Measurements from ENCODE around the gene NFIA. TPM values are rescaled to one million over a fixed set of nuclear protein-coding genes. Genes with fewer than 3 reads are reported as not detected.

The NFIA gene
- total and polyA plus RNA-seq, 9 of the 15 experiments (the other 6 are each of a cell fraction or from before 2014, with no cell fraction given): 5.3 to 24.9 (median 9.8) TPM

GRCh38 chr1:61082311-61083012, at the start of gene NFIA (continued):
- TF ChIP-seq, protein P1, sequence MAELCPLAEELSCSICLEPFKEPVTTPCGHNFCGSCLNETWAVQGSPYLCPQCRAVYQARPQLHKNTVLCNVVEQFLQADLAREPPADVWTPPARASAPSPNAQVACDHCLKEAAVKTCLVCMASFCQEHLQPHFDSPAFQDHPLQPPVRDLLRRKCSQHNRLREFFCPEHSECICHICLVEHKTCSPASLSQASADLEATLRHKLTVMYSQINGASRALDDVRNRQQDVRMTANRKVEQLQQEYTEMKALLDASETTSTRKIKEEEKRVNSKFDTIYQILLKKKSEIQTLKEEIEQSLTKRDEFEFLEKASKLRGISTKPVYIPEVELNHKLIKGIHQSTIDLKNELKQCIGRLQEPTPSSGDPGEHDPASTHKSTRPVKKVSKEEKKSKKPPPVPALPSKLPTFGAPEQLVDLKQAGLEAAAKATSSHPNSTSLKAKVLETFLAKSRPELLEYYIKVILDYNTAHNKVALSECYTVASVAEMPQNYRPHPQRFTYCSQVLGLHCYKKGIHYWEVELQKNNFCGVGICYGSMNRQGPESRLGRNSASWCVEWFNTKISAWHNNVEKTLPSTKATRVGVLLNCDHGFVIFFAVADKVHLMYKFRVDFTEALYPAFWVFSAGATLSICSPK (IDR thresholded peaks at IDR 0.05; ENCODE audit: borderline replicate concordance): no peak; the same call in 1 of the 2 replicates
- TF ChIP-seq FUS (optimal IDR thresholded peaks at IDR 0.05; ENCODE audit: low read depth, low read length) (no peak), BCOR (IDR thresholded peaks at IDR 0.05) (0 out of 2 replicates have a peak, but pooled peaks have one; percentile 52), ELF1 (tag; IDR thresholded peaks at IDR 0.05) (no peak), PHTF2 (CRISPR knock-in tag; IDR thresholded peaks at IDR 0.05) (no peak), ZNF551 (CRISPR knock-in tag; IDR thresholded peaks at IDR 0.05) (no peak), ZNF174 (CRISPR knock-in tag; IDR thresholded peaks at IDR 0.05) (no peak), MED1 (CRISPR knock-in tag; IDR thresholded peaks at IDR 0.05; ENCODE audit: borderline replicate concordance) (no peak), KLF1 (tag; IDR thresholded peaks at IDR 0.05) (no peak), ZNF77 (CRISPR knock-in tag; IDR thresholded peaks at IDR 0.05) (no peak), CCAR2 (IDR thresholded peaks at IDR 0.05; ENCODE audit: low read depth, low read length) (no peak), ATF1 (CRISPR knock-in tag; IDR thresholded peaks at IDR 0.05) (no peak), ATF1 (tag; IDR thresholded peaks at IDR 0.05) (no peak), ZBTB40 (IDR thresholded peaks at IDR 0.05) (peak; percentile 49; the same call in 1 of the 2 replicates), ZBTB40 (CRISPR knock-in tag; IDR thresholded peaks at IDR 0.05) (no peak), RHOXF2B (CRISPR knock-in tag; conservative IDR thresholded peaks at IDR 0.05) (no peak), ARID2 (IDR thresholded peaks at IDR 0.05) (peak; percentile 55; the same call in 1 of the 2 replicates), ZNF23 (CRISPR knock-in tag; IDR thresholded peaks at IDR 0.05) (no peak)
- TF ChIP-seq, protein P2, sequence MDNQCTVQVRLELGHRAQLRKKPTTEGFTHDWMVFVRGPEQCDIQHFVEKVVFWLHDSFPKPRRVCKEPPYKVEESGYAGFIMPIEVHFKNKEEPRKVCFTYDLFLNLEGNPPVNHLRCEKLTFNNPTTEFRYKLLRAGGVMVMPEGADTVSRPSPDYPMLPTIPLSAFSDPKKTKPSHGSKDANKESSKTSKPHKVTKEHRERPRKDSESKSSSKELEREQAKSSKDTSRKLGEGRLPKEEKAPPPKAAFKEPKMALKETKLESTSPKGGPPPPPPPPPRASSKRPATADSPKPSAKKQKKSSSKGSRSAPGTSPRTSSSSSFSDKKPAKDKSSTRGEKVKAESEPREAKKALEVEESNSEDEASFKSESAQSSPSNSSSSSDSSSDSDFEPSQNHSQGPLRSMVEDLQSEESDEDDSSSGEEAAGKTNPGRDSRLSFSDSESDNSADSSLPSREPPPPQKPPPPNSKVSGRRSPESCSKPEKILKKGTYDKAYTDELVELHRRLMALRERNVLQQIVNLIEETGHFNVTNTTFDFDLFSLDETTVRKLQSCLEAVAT (IDR thresholded peaks at IDR 0.05): peak; percentile 90 to 93
